Erythroblast (primary cell): ENCODE measurements around the gene EFNA2.

Experiments
- GATA1 ChIP-seq: IDR thresholded peaks from 2 replicates; pipeline ENCODE4 v1.6.1; 2011; ENCODE audit warnings: low read depth, mild to moderate bottlenecking, control low read depth, low read length, moderate library complexity
- POLR2A ChIP-seq: IDR thresholded peaks from 2 replicates; pipeline ENCODE4 v1.6.1; 2011; ENCODE audit warnings: mild to moderate bottlenecking, low read length

- no peak for TF ChIP-seq POLR2A
- no peak for TF ChIP-seq GATA1
Measured at GRCh38 chr19:1291761-1292418, 6.2 kb downstream of the EFNA2 start.
